Neural cell (in vitro differentiated cells): ENCODE data around the gene RAMP2.

Experiments
- EZH2 ChIP-seq: fragments of 200-600, 300-800 bp; shearing (Covaris generic), sonication (generic); IDR thresholded peaks from 2 replicates; pipeline ENCODE4 v1.6.1; 2014; ENCODE audit warnings: antibody characterized with exemption, low read length, borderline replicate concordance, mild to moderate bottlenecking; ENCODE audit not compliant: insufficient read depth, poor library complexity, severe bottlenecking
- MXI1 ChIP-seq: fragments of 450-650 bp; conservative IDR thresholded peaks from 2 replicates; pipeline ENCODE4 v1.6.1; 2014; ENCODE audit warnings: antibody characterized with exemption, mild to moderate bottlenecking; ENCODE audit not compliant: poor library complexity, severe bottlenecking
- POLR2AphosphoS5 ChIP-seq: IDR thresholded peaks from 2 replicates; pipeline ENCODE4 v1.6.1; 2012
- RAD21 ChIP-seq: fragments of 450-650 bp; conservative IDR thresholded peaks from 2 replicates; pipeline ENCODE4 v1.6.1; 2014; ENCODE audit warnings: antibody characterized with exemption, mild to moderate bottlenecking, moderate library complexity
- SMC3 ChIP-seq: fragments of 450-650 bp; conservative IDR thresholded peaks from 2 replicates; pipeline ENCODE4 v1.6.1; 2014; ENCODE audit warnings: antibody characterized with exemption, mild to moderate bottlenecking, moderate library complexity; ENCODE audit not compliant: poor library complexity
- TAF1 ChIP-seq: IDR thresholded peaks from 2 replicates; pipeline ENCODE4 v1.6.1; 2012; ENCODE audit warnings: low read depth
- TF ChIP-seq, protein P1 (sequence below): IDR thresholded peaks from 2 replicates; pipeline ENCODE4 v1.6.1; 2012; ENCODE audit warnings: borderline replicate concordance
- TF ChIP-seq, protein P2 (sequence below): fragments of 450-650 bp; IDR thresholded peaks from 2 replicates; pipeline ENCODE4 v1.5.1; 2014; ENCODE audit warnings: antibody characterized with exemption, mild to moderate bottlenecking, moderate library complexity; ENCODE audit not compliant: poor library complexity, severe bottlenecking

DNA sequence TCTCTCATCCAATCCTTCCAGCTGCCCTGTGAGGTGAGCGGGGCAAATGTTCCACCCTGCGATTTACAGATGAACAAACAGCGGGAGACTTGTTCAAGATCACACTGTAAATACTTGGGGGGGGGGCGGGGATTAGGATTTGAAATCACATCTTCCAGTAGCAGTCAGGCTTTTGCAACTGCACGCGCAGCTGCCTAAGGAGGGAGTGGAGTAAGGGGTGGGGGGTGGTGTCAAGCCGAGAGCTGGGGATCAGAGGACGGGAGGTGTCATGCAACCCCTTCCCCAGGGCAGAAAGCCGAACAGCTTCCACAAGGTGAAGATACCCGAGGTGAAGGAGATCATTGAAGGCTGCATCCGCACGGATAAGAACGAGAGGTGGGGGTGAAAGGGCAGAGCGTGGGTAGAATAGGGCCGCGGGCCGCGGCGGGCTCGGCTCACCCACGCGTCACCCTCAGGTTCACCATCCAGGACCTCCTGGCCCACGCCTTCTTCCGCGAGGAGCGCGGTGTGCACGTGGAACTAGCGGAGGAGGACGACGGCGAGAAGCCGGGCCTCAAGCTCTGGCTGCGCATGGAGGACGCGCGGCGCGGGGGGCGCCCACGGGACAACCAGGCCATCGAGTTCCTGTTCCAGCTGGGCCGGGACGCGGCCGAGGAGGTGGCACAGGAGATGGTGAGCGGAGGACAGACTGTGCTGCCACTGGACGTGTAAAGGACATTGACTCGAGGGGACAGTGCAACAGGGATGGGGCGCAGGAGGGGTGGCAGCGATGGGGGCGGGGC, 24.0 kb downstream of the RAMP2 start:
- no peak for TF ChIP-seq EZH2
- TF ChIP-seq, protein P1, sequence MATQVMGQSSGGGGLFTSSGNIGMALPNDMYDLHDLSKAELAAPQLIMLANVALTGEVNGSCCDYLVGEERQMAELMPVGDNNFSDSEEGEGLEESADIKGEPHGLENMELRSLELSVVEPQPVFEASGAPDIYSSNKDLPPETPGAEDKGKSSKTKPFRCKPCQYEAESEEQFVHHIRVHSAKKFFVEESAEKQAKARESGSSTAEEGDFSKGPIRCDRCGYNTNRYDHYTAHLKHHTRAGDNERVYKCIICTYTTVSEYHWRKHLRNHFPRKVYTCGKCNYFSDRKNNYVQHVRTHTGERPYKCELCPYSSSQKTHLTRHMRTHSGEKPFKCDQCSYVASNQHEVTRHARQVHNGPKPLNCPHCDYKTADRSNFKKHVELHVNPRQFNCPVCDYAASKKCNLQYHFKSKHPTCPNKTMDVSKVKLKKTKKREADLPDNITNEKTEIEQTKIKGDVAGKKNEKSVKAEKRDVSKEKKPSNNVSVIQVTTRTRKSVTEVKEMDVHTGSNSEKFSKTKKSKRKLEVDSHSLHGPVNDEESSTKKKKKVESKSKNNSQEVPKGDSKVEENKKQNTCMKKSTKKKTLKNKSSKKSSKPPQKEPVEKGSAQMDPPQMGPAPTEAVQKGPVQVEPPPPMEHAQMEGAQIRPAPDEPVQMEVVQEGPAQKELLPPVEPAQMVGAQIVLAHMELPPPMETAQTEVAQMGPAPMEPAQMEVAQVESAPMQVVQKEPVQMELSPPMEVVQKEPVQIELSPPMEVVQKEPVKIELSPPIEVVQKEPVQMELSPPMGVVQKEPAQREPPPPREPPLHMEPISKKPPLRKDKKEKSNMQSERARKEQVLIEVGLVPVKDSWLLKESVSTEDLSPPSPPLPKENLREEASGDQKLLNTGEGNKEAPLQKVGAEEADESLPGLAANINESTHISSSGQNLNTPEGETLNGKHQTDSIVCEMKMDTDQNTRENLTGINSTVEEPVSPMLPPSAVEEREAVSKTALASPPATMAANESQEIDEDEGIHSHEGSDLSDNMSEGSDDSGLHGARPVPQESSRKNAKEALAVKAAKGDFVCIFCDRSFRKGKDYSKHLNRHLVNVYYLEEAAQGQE, result no peak
- TF ChIP-seq, protein P2, sequence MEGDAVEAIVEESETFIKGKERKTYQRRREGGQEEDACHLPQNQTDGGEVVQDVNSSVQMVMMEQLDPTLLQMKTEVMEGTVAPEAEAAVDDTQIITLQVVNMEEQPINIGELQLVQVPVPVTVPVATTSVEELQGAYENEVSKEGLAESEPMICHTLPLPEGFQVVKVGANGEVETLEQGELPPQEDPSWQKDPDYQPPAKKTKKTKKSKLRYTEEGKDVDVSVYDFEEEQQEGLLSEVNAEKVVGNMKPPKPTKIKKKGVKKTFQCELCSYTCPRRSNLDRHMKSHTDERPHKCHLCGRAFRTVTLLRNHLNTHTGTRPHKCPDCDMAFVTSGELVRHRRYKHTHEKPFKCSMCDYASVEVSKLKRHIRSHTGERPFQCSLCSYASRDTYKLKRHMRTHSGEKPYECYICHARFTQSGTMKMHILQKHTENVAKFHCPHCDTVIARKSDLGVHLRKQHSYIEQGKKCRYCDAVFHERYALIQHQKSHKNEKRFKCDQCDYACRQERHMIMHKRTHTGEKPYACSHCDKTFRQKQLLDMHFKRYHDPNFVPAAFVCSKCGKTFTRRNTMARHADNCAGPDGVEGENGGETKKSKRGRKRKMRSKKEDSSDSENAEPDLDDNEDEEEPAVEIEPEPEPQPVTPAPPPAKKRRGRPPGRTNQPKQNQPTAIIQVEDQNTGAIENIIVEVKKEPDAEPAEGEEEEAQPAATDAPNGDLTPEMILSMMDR, result no peak
- no peak for TF ChIP-seq RAD21
- TF ChIP-seq MXI1, result no peak
- no peak for TF ChIP-seq POLR2AphosphoS5
- no peak for TF ChIP-seq TAF1
- no peak for TF ChIP-seq SMC3
